Kidney epithelial cell (primary cell): ENCODE data around the gene RNASEH2B. TPM values are rescaled to one million over a fixed set of nuclear protein-coding genes. Genes with fewer than 3 reads are reported as not detected.

Source experiments
- DNase-seq: peaks from one replicate; pipeline ENCODE4 v3.0.0-alpha.2; 2010; ENCODE audit warnings: low read depth
- H3K27me3 ChIP-seq: 2 replicates; pipeline ENCODE4 v1.6.0; 2011; ENCODE audit warnings: low read length; ENCODE audit not compliant: control insufficient read depth, insufficient read depth
- H3K36me3 ChIP-seq: 2 replicates; pipeline ENCODE4 v1.5.1; 2011; ENCODE audit warnings: low read length; ENCODE audit not compliant: control insufficient read depth, insufficient read depth
- H3K4me3 ChIP-seq: 2 replicates; pipeline ENCODE4 v1.5.1; 2011; ENCODE audit warnings: low read depth, mild to moderate bottlenecking, control low read depth, low read length
- CTCF ChIP-seq: IDR thresholded peaks from 2 replicates; pipeline ENCODE4 v1.5.1; 2011; ENCODE audit warnings: mild to moderate bottlenecking, moderate library complexity, low read length, control low read depth, inconsistent platforms; ENCODE audit not compliant: insufficient read depth, poor library complexity, severe bottlenecking
- total RNA-seq: library from RNA; depleted of rRNA; stranded (reverse); fragments of >200 nt; gene quantifications from 2 replicates; pipeline ENCODE4 v1.2.3, GENCODE V29; 2015

RNASEH2B gene
- total RNA-seq, 1 donor from 2014 or later = 26.7 TPM

GRCh38 chr13:50888362-50888761 lies 21.2 kb upstream of the RNASEH2B start:
- Histone ChIP-seq H3K27me3 (no peaks in the 10 kb centered on the region), H3K4me3 (no peak overlapping the region), H3K36me3 (no peaks in the 10 kb centered on the region)
- no peak for TF ChIP-seq CTCF
- DNase-seq = no peak

DNA sequence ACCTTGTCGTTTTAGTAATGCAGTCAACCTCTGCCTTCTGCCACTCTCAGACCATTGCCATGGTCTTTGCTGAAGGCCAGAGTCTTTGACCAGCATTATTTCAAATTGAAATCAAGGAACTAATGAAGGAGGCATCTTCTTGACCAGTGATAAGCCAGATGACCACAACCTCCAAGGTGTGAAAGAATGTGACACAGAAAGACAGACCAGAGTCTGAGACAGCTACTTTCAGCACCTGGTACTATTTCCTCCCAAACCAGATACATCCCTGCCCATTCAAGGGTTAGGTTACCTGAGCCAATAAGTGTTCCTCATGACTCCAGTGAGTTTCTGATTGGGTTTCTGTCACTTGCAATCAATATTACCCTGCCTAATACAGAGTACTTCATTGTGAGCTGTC lies 20.3 kb upstream of the RNASEH2B start:
- no peak for DNase-seq
- Histone ChIP-seq H3K4me3 (no peak overlapping the region), H3K27me3 (no peaks in the 10 kb centered on the region), H3K36me3 (no peaks in the 10 kb centered on the region)
- TF ChIP-seq CTCF = no peak

- Histone ChIP-seq H3K27me3 (no peaks in the 10 kb centered on the region), H3K36me3 (no peaks in the 10 kb centered on the region), H3K4me3 (no peak overlapping the region)
- TF ChIP-seq CTCF = no peak
- DNase-seq = no peak
Measured at GRCh38 chr13:50891206-50891605, 18.4 kb upstream of the RNASEH2B start.

- Histone ChIP-seq H3K27me3 (no peaks in the 10 kb centered on the region), H3K4me3 (no peak overlapping the region), H3K36me3 (no peaks in the 10 kb centered on the region)
- TF ChIP-seq CTCF = no peak
- no peak for DNase-seq
Measured at GRCh38 chr13:50892210-50892944, 17.2 kb upstream of the RNASEH2B start.

GRCh38 chr13:50893211-50893852 lies 16.3 kb upstream of the RNASEH2B start:
- no peaks in the 10 kb centered on the region for H3K36me3 ChIP-seq
- no peak for DNase-seq
- H3K4me3 ChIP-seq = no peak overlapping the region
- no peak for TF ChIP-seq CTCF
- no peaks in the 10 kb centered on the region for H3K27me3 ChIP-seq
